Effector memory CD8-positive, alpha-beta T cell (primary cell): Measurements from ENCODE around the gene CCDC51.

Source experiments
- ATAC-seq: fragments of 150-1000 bp; cut with Tn5 transposase; replicated peaks from 2 replicates; pipeline ENCODE4 v1.10.0; 2021; ENCODE audit warnings: mild to moderate bottlenecking, moderate library complexity
- DNase-seq, 3 experiments: peaks; one replicate each; pipeline ENCODE4 v3.0.0; 2021
- H3K27ac Mint-ChIP-seq, 2 donors: one replicate each; pipeline ENCODE4 v1.8.0; 2022; ENCODE audit warnings: mild to moderate bottlenecking in 2 of 2, mixed read lengths in 2 of 2, moderate library complexity in 2 of 2
- H3K27me3 Mint-ChIP-seq, 2 donors: one replicate each; pipeline ENCODE4 v1.8.0; 2022; ENCODE audit warnings: mixed read lengths in 2 of 2
- H3K36me3 Mint-ChIP-seq: one replicate; pipeline ENCODE4 v1.8.0; 2022; ENCODE audit warnings: mild to moderate bottlenecking, moderate library complexity, mixed read lengths; ENCODE audit not compliant: insufficient read depth
- H3K4me1 Mint-ChIP-seq, 2 donors: one replicate each; pipeline ENCODE4 v1.8.0; 2022; ENCODE audit warnings: low read depth in 2 of 2, mixed read lengths in 2 of 2
- H3K4me3 Mint-ChIP-seq, 2 donors: one replicate each; pipeline ENCODE4 v1.8.0; 2022; ENCODE audit warnings: mild to moderate bottlenecking in 2 of 2, mixed read lengths in 2 of 2, moderate library complexity in 2 of 2
- H3K9me3 Mint-ChIP-seq, 2 donors: one replicate each; pipeline ENCODE4 v1.8.0; 2022; ENCODE audit warnings: mixed read lengths in 2 of 2

The CCDC51 gene

DNA sequence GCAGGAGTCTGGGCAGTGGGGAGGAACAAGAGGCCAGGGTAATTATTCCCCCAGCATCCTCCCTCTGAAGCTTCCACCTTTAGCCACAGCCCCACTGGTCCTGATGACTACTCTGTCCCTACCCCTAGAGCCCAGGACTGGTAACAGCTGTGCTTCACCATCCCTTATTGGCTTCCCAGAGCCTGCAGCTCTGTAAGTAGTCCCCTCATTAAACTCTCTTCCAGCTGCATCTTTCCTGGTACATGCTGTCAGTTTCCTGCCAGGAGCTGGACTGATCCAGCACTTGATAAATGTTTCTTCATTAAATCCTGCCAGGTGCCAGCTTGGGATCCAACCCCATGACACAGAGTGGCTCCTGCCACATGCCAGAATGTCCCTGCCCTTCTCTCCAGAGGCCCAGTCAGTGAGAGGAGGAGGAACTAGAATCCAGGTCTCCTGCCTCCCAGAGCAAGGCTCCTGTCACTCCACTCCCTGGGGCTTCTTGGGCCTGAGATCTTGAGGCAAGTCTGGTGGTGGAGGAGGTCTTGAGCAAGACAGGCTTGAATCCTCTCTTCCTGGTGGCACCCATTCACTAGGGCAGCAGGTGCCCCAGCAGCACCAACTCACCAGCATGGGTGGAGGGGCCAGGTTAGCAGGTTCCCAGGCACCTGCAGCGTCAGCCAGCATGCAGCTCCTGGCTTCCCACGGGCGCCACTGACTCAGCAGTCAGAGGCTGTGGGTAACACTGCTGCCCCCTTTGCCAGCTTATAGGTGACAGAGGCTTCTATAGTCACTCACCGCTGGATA is 40.3 kb downstream of the CCDC51 start:
- Mint-ChIP-seq H3K27me3 (peaks cover 6 to 44% of the 10 kb centered on the region in 2 donors), H3K27ac (no peak overlapping the region), H3K36me3 (peaks cover 3% of the 10 kb centered on the region), H3K4me1 (peaks cover 0 to 2% of the 10 kb centered on the region in 2 donors), H3K9me3 (no peaks in the 10 kb centered on the region), H3K4me3 (no peak overlapping the region)
- DNase-seq (no peak), ATAC-seq (no peak)

DNA sequence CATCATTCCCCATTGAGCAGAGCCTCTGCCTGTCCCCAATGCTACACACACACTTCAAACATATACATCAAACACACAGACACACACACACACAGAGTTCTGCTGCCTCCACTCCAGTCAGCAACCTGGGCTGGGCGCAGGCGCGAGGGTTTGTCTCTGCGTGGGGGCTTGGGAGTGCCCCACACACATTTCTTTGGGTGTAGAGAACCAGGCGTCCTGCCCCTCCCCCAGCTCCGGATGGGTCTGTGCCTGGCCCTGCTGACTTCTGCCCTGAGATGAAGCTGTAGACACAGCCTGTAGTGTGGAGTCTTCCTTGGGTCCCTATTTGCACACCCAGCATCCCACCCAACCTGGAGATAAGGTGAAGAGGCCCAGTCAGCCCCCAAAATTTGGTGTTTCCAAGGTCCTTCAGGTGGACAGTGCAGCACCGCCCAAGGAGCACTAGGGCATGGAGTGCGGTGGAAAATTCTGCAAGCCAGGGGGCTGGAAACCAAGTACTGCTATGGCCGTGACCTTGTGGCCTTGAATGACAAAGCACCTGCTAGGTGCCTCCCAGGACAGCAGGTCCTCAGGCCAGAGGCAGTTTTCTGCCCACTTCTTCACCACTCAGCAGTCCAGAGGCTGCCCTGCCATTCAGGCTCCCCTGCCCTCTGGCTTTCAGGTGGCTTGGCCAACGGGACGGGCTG is 41.1 kb downstream of the CCDC51 start:
- no peak overlapping the region for H3K27ac Mint-ChIP-seq

DNA sequence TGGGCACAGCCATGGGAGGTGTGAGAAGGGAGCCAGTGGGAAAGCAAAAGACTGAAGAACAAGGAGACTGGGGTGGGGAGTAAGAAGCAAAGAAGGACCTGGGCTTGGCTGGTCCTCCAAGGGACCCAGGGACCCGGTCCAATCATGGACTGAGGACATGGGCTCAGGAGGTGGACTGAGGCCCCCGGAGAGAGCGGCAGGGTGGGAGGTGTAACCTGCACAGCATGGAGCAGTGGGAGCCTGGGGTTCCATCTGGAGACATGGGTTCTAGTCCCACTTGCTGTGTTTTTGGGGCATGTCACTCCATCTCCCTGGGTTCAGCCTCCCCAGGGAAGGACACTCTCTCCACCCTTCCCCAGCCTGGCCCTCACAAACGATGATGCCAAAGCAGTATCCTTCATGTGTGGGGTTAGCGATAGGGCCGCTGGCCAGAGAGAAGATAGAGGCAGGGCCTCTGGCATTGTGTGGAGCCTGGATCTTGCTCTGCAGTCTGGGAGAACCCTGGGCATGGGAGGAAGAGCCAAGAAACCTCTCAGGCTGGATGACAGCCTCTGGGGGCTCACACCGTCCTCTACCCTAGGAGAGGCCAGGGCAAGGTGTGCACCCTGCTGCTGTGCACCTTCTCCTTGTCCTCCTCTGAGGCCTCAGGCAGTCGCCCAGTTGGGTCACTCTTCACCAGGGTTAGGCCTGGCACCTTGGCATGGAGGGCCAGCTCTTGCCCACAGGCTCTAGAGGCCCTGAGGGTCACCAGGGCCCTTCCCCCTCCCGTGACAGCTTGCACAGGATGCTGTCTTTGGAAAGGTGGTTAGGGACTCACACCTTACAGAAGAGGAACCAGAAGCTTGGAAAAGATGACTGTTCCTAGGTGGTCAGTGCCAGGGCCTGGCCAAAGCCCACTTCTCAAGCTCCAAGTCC is 41.9 kb downstream of the CCDC51 start:
- Mint-ChIP-seq H3K27me3 (peaks cover 8 to 51% of the 10 kb centered on the region in 2 donors), H3K27ac (no peak overlapping the region), H3K4me1 (peaks cover 0 to 2% of the 10 kb centered on the region in 2 donors), H3K36me3 (peaks cover 3% of the 10 kb centered on the region), H3K9me3 (no peaks in the 10 kb centered on the region), H3K4me3 (no peak overlapping the region)
- ATAC-seq (no peak), DNase-seq (no peak)

More for the DNA sequence above, 41.1 kb downstream of the CCDC51 start:
- Mint-ChIP-seq H3K4me3 (no peak overlapping the region), H3K4me1 (peaks cover 0 to 2% of the 10 kb centered on the region in 2 donors), H3K36me3 (peaks cover 3% of the 10 kb centered on the region), H3K9me3 (no peaks in the 10 kb centered on the region), H3K27me3 (peaks cover 8 to 44% of the 10 kb centered on the region in 2 donors)
- no peak for ATAC-seq
- DNase-seq: no peak

DNA sequence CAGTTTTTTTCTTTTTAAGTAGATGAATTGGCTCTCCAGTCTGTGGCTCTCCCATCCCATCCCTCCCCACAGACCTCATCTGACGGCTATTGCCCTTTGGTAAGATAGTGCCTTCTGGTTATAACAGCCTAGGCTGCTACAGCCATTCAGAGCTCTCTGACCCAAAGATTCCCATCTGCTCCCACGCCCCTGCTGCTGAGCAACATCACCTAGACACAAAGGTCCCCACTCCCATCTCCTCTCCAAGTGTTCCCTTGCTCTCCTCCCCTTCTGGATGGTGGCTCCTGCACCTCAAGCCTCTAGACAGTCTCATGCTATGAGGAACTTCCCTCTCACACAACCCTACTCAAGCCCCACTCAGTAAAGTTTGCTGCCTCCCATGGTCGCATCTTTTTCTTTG is 44.2 kb downstream of the CCDC51 start:
- Mint-ChIP-seq H3K4me3 (no peak overlapping the region), H3K27me3 (peaks cover 13 to 57% of the 10 kb centered on the region in 2 donors), H3K36me3 (peaks cover 3% of the 10 kb centered on the region), H3K27ac (no peak overlapping the region), H3K4me1 (no peaks in the 10 kb centered on the region), H3K9me3 (no peaks in the 10 kb centered on the region)
- ATAC-seq (no peak), DNase-seq (no peak)

DNA sequence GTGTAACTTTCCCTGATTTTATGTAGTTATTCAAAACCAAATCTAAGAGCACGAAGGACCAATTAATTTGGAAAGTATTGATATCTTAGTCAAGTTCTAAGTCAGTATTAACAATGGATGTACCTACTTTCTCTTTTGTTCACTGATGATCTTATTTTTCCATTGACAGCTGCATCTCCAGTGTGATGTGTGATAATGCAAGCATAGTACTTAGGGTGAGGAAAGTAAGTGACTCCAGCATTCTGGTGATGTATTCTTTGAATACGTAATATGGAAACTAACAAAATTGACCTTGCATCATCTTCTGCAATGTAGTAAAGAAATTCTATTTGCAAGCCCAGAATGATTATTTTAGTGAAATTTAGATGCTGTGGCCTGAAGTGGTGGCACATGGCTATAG is 45.5 kb downstream of the CCDC51 start:
- DNase-seq: no peak

DNA sequence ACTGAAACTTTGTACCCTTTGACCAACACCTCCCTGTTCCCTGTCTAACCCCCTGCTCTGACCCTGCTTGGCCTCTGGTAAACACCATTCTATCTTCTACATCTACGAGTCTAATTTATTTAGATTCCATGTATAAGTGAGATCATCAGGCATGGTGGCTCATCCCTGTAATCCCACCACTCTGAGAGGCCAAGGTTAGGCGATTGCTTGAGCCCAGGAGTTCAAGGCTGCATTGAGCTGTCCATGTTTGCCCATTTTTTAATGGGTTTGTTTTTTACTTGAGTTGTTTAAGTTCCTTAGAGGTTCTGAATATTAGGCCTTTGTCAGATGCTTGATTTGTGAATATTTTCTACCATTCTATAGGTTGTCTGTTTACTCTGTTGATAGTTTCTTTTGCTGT is 51.0 kb downstream of the CCDC51 start:
- Mint-ChIP-seq H3K4me1 (no peaks in the 10 kb centered on the region), H3K9me3 (no peaks in the 10 kb centered on the region), H3K27me3 (peaks cover 23 to 38% of the 10 kb centered on the region in 2 donors), H3K36me3 (no peaks in the 10 kb centered on the region), H3K4me3 (no peak overlapping the region), H3K27ac (no peak overlapping the region)
- no peak for DNase-seq
- ATAC-seq: no peak

More for the DNA sequence above, 45.5 kb downstream of the CCDC51 start:
- Mint-ChIP-seq H3K36me3 (no peaks in the 10 kb centered on the region), H3K4me1 (no peaks in the 10 kb centered on the region), H3K4me3 (no peak overlapping the region), H3K27ac (peak overlapping the region in 1 of 2 donors; percentile 72), H3K9me3 (no peaks in the 10 kb centered on the region), H3K27me3 (peaks cover 13 to 47% of the 10 kb centered on the region in 2 donors)
- ATAC-seq: no peak

DNA sequence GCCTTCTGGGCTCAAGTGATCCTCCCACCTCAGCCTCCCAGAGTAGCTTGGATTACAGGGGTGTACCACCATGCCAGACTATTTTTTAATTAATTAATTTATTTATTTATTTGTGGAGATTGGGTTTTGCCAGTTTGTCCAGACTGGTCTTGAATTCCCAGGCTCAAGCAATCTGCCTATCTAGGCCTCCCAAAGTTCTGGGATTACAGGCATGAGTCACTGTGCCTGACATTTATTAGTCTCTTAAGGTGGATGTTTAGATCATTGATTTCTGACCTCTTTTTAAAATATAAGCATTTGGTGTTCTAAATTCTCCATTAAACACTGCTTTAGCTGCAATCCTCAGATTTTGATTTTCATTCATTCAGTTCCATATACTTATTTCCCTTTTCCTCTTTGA is 52.3 kb downstream of the CCDC51 start:
- ATAC-seq: no peak
- no peaks in the 10 kb centered on the region for H3K9me3 Mint-ChIP-seq
- peaks cover 20 to 28% of the 10 kb centered on the region in 2 donors for H3K27me3 Mint-ChIP-seq
- H3K4me3 Mint-ChIP-seq: no peak overlapping the region
- no peaks in the 10 kb centered on the region for H3K4me1 Mint-ChIP-seq
- no peaks in the 10 kb centered on the region for H3K36me3 Mint-ChIP-seq
- no peak for DNase-seq
- no peak overlapping the region for H3K27ac Mint-ChIP-seq
